GM21423 (cell line): ENCODE measurements around the gene ZNF496.
"Not testable (repeated sequence)": the region's sequence is repeated elsewhere in the genome, so short reads cannot be mapped to it uniquely, and the experiment has no call there.

ENCODE experiments used
- ATAC-seq: cut with Tn5 transposase; IDR thresholded peaks from one replicate; pipeline ENCODE4 v1.9.1; 2021; ENCODE audit warnings: mild to moderate bottlenecking, moderate library complexity; ENCODE audit not compliant: unreplicated experiment

Gene ZNF496

GRCh38 chr1:247295746-247296145 lies 35.9 kb downstream of the ZNF496 start:
- ATAC-seq: no peak

GRCh38 chr1:247295274-247295684 lies 36.4 kb downstream of the ZNF496 start:
- ATAC-seq: no peak

- no peak for ATAC-seq
Measured at GRCh38 chr1:247294282-247294681, 37.4 kb downstream of the ZNF496 start.

GRCh38 chr1:247293047-247293446 lies 38.6 kb downstream of the ZNF496 start:
- no peak for ATAC-seq

GRCh38 chr1:247291833-247292561 lies 39.7 kb downstream of the ZNF496 start:
- ATAC-seq: no peak

- no peak for ATAC-seq
Measured at GRCh38 chr1:247291161-247291560, 40.5 kb downstream of the ZNF496 start.

GRCh38 chr1:247290576-247290975 lies 41.1 kb downstream of the ZNF496 start:
- ATAC-seq: no peak

- not testable (repeated sequence) for ATAC-seq
Measured at GRCh38 chr1:247289274-247289892, 42.3 kb downstream of the ZNF496 start.

GRCh38 chr1:247288341-247288740 lies 43.3 kb downstream of the ZNF496 start:
- ATAC-seq: no peak

GRCh38 chr1:247287460-247287859 lies 44.2 kb downstream of the ZNF496 start:
- no peak for ATAC-seq

GRCh38 chr1:247286134-247286670 lies 45.5 kb downstream of the ZNF496 start:
- no peak for ATAC-seq

- ATAC-seq: no peak
Measured at GRCh38 chr1:247281001-247281574, 50.6 kb downstream of the ZNF496 start.

- no peak for ATAC-seq
Measured at GRCh38 chr1:247277191-247277590, 54.5 kb downstream of the ZNF496 start.

GRCh38 chr1:247274605-247275256 lies 56.9 kb downstream of the ZNF496 start:
- ATAC-seq: no peak

GRCh38 chr1:247273013-247273412 lies 58.7 kb downstream of the ZNF496 start:
- no peak for ATAC-seq

GRCh38 chr1:247270003-247270402 lies 61.7 kb downstream of the ZNF496 start:
- no peak for ATAC-seq

GRCh38 chr1:247269133-247269532 lies 62.5 kb downstream of the ZNF496 start:
- ATAC-seq: no peak

GRCh38 chr1:247268390-247269045 lies 63.1 kb downstream of the ZNF496 start:
- ATAC-seq: no peak

GRCh38 chr1:247266053-247266452 lies 65.6 kb downstream of the ZNF496 start:
- no peak for ATAC-seq

GRCh38 chr1:247255772-247256171 lies 75.9 kb downstream of the ZNF496 start, which contains the start of gene VN1R5:
TSS of gene VN1R5 (plus strand) at chr1:247256072.
- ATAC-seq: not testable (repeated sequence)

- no peak for ATAC-seq
Measured at GRCh38 chr1:247247568-247247967, 84.1 kb downstream of the ZNF496 start.
